Suprapubic skin (tissue), 4 donors: ENCODE measurements around the gene LARGE1. TPM values are rescaled to one million over a fixed set of nuclear protein-coding genes. Genes with fewer than 3 reads are reported as not detected.

Experiments
- DNase-seq, 2 donors: peaks; one replicate each; pipeline ENCODE4 v3.0.0-alpha.2; 2019; ENCODE audit warnings: low spot score in 2 of 2
- H3K27ac ChIP-seq: fragments of 200-600 bp; sonication (generic); one replicate; pipeline ENCODE4 v1.5.1; 2019
- H3K27me3 ChIP-seq: fragments of 200-600 bp; sonication (generic); one replicate; pipeline ENCODE4 v1.5.1; 2019
- H3K36me3 ChIP-seq: fragments of 200-600 bp; sonication (generic); one replicate; pipeline ENCODE4 v1.5.1; 2019
- H3K4me1 ChIP-seq: fragments of 200-600 bp; sonication (generic); one replicate; pipeline ENCODE4 v1.5.1; 2019
- H3K4me3 ChIP-seq: fragments of 200-600 bp; sonication (generic); one replicate; pipeline ENCODE4 v1.5.1; 2019; ENCODE audit warnings: mild to moderate bottlenecking
- H3K9me3 ChIP-seq: fragments of 200-600 bp; sonication (generic); one replicate; pipeline ENCODE4 v1.5.1; 2019
- EP300 ChIP-seq: sonication (generic); formaldehyde crosslinking; IDR thresholded peaks from one replicate; pipeline ENCODE4 v1.6.1; 2017; ENCODE audit warnings: antibody characterized with exemption
- POLR2A ChIP-seq, 2 donors: fragments of 450-650 bp; IDR thresholded peaks; one replicate each; pipeline ENCODE4 v1.6.1; 2017; ENCODE audit warnings: antibody characterized with exemption in 2 of 2, mild to moderate bottlenecking in 2 of 2, moderate library complexity in 2 of 2
- POLR2AphosphoS5 ChIP-seq, 3 donors: sonication (generic); formaldehyde crosslinking; IDR thresholded peaks; one replicate each; pipeline ENCODE4 v1.6.1; 2017; ENCODE audit warnings: antibody characterized with exemption in 3 of 3
- WGBS: methylation state at CpG from one replicate; pipeline ENCODE4 v1.1.5; 2018; 5-methylcytosine and 5-hydroxymethylcytosine counted together
- total RNA-seq, 4 donors: library from RNA; depleted of rRNA; stranded (reverse); fragments of >200 nt; gene quantifications; one replicate each; pipeline ENCODE4 v1.1.0, GENCODE V29; 2016
- TF ChIP-seq, protein P1 (sequence below), 2 donors: fragments of 200-600 bp in 1 of 2; fragments of 450-650 bp in 1 of 2; sonication (generic) in 1 of 2; IDR thresholded peaks; one replicate each; pipeline ENCODE4 v1.5.1; 2016 to 2019; ENCODE audit warnings: antibody characterized with exemption in 2 of 2, mild to moderate bottlenecking in 1 of 2, moderate library complexity in 1 of 2

LARGE1 gene
- total RNA-seq, 4 donors from 2014 or later = 12.1 to 41.6 (median 21.1) TPM

DNA sequence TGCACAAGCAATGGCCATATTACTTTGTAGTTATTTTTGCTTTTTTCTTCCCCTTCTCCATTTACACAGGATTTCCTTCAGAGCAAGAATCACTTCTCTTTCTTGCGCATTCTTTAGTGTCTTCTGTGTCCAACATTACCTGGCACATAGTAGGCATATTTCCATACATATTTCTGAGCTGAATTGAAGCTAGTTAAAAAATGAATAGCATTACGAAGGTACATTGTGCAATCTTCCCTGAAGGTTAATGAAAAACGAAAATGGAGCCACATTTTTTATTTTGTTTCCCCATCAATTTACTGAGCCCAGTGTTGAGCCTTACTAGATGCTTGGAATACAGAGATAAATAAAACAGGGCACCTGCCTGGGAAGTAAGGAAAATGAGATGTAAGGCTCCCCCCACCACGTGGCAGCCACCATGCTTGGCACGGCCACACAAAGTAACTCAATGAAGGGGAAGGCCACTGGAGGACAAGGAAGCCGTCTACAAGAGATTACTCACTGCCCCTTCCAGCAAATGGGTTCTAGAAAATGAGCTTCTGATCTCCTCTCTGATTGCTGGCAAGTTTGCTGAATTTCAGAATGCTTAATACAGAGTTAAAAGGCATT is 381.9 kb downstream of the LARGE1 start:
- no peak for DNase-seq
- no peak for TF ChIP-seq EP300
- TF ChIP-seq POLR2AphosphoS5 (IDR thresholded peaks at IDR 0.05) = no peak
- TF ChIP-seq, protein P1, sequence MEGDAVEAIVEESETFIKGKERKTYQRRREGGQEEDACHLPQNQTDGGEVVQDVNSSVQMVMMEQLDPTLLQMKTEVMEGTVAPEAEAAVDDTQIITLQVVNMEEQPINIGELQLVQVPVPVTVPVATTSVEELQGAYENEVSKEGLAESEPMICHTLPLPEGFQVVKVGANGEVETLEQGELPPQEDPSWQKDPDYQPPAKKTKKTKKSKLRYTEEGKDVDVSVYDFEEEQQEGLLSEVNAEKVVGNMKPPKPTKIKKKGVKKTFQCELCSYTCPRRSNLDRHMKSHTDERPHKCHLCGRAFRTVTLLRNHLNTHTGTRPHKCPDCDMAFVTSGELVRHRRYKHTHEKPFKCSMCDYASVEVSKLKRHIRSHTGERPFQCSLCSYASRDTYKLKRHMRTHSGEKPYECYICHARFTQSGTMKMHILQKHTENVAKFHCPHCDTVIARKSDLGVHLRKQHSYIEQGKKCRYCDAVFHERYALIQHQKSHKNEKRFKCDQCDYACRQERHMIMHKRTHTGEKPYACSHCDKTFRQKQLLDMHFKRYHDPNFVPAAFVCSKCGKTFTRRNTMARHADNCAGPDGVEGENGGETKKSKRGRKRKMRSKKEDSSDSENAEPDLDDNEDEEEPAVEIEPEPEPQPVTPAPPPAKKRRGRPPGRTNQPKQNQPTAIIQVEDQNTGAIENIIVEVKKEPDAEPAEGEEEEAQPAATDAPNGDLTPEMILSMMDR (IDR thresholded peaks at IDR 0.05) = no peak
- no peak for TF ChIP-seq POLR2A (IDR thresholded peaks at IDR 0.05)

DNA sequence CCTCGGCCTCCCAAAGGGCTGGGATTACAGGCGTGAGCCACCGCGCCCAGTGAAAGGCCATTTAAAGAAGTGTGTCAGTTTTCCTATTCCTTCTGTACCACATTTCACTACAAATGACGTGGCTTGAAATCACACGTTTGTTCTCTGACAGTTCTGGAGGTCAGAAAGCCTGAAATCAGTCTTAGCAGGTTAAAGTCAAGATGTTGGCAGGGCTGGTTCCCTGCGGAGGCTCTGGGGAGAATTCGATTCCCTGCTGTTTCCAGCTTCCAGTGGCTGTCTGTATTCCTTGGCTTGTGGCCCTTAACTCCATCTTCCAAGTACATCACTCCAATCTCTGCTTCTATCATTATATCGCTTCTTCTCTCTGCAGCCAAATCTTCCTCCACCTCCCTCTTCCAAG is 383.2 kb downstream of the LARGE1 start:
- Histone ChIP-seq H3K4me1 (peaks cover 25% of the 10 kb centered on the region), H3K36me3 (no peaks in the 10 kb centered on the region), H3K27ac (peak overlapping the region; percentile 46), H3K4me3 (no peak overlapping the region), H3K9me3 (no peaks in the 10 kb centered on the region), H3K27me3 (no peaks in the 10 kb centered on the region)
- DNase-seq = no peak
- TF ChIP-seq POLR2AphosphoS5 (IDR thresholded peaks at IDR 0.05) (no peak), POLR2A (IDR thresholded peaks at IDR 0.05) (no peak), EP300 (no peak)
- TF ChIP-seq, protein P1 (IDR thresholded peaks at IDR 0.05) = no peak
- WGBS = 83% methylated on average over 9 of the region's 9 CpGs

More for the DNA sequence above, 381.9 kb downstream of the LARGE1 start:
- Histone ChIP-seq H3K36me3 (no peaks in the 10 kb centered on the region), H3K27me3 (no peaks in the 10 kb centered on the region), H3K4me1 (peaks cover 29% of the 10 kb centered on the region), H3K27ac (no peak overlapping the region), H3K4me3 (no peak overlapping the region), H3K9me3 (no peaks in the 10 kb centered on the region)
- 72% methylated on average over 6 of the region's 6 CpGs for WGBS

DNA sequence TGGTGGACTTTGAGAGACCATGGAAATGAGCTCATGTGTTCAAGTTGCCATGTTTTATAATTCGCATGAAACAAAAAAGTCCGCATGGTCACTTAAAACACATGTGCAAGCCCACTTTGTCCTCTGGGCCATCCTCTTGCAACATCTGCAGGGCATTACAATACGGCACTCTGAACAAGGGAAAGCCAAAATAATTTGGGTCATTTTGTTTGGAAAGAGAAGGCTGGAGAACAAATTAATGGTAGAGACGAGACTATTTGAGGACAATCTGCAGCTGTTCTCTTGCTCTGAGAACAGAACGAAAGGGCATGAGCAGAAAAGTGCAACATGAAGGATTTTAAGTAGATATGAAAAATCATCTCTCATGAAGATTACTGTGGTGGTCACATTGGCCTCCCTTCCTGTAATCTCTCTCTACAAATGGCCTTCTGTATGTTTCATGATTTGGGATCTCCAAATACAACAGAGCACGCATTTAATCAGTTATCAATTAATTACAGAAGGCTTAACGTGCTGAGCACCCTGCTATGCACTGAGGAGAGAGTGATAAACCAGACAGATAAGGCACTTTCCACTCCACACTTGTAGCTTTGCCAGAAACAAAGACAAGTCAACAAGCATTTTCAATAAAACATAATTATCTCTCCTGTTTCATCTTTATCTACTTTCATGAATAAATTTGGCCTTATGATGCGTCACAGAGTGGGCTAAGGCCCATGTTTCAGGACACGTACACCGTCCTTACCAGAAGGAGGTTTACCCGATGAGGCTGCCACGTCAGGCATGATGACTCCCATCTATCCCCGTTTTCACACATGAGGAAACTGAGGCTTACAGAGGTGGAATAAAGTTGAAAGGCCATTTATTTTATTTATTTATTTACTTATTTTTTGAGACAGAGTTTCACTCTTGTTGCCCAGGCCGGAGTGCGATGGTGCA is 384.1 kb downstream of the LARGE1 start:
- Histone ChIP-seq H3K9me3 (no peaks in the 10 kb centered on the region), H3K27me3 (no peaks in the 10 kb centered on the region), H3K4me1 (peaks cover 17% of the 10 kb centered on the region), H3K4me3 (no peak overlapping the region), H3K36me3 (no peaks in the 10 kb centered on the region), H3K27ac (peak overlapping the region; percentile 46)
- TF ChIP-seq POLR2AphosphoS5 (IDR thresholded peaks at IDR 0.05) = no peak
- TF ChIP-seq, protein P1 (IDR thresholded peaks at IDR 0.05) = no peak
- no peak for TF ChIP-seq EP300
- no peak for TF ChIP-seq POLR2A (IDR thresholded peaks at IDR 0.05)
- WGBS = 85% methylated on average over 15 of the region's 15 CpGs
- no peak for DNase-seq

DNA sequence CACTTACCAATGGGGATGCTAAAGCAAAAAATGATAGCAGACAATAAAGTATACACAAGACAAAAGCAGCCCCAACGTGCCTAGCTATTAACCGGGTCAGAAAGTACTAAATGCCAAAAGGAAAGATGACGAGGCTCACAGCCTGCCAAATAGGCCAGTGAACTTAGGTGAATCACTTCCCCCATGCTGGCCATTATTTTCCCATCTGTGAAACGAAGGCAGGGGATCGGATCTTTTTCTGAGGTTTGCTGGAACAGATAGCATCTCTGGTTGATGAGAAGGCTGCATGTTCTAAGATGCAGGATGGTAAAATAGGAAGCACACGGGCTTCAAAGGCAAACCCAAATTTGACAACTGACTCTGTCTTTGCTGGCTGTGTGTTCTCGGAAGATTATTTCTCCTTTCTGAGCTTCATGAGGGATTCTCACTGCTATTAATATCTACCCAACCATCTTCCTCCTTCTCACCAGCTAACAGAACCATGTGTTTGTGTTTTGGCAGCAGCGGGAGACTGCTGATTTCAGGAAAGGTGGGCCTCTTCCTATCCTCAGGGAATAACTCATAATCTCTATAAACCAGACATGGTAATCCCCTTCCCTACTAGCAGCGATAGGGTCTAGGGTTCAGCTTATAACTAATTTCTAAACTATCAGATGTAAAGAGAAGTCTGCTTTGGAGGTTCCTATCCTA is 390.7 kb downstream of the LARGE1 start:
- Histone ChIP-seq H3K27me3 (no peaks in the 10 kb centered on the region), H3K9me3 (no peaks in the 10 kb centered on the region), H3K27ac (no peak overlapping the region), H3K4me3 (no peak overlapping the region), H3K36me3 (no peaks in the 10 kb centered on the region), H3K4me1 (no peaks in the 10 kb centered on the region)
- TF ChIP-seq EP300 = no peak
- TF ChIP-seq POLR2A (IDR thresholded peaks at IDR 0.05) = no peak
- TF ChIP-seq, protein P1 (IDR thresholded peaks at IDR 0.05) = no peak
- TF ChIP-seq POLR2AphosphoS5 (IDR thresholded peaks at IDR 0.05) = no peak
- no peak for DNase-seq
- 50% methylated on average over 9 of the region's 9 CpGs for WGBS
